Urothelium cell line (cell line): Measurements from ENCODE around the gene FSTL4.
"Not testable (repeated sequence)": the region's sequence is repeated elsewhere in the genome, so short reads cannot be mapped to it uniquely, and the experiment has no call there.

ENCODE experiments used
- DNase-seq: peaks from one replicate; pipeline ENCODE4 v3.0.0; 2011; ENCODE audit warnings: low spot score, mixed read lengths
- FAIRE-seq: peaks from 2 replicates; lab custom pipeline; 2011; peaks lifted over from hg19 to GRCh38; lab: Jason Lieb, UNC

Gene FSTL4

GRCh38 chr5:133220851-133221674 lies 391.3 kb downstream of the FSTL4 start:
- FAIRE-seq (peak; percentile 42), DNase-seq (no peak)

GRCh38 chr5:133219296-133219695 lies 393.0 kb downstream of the FSTL4 start:
- no peak for FAIRE-seq
- no peak for DNase-seq

- not testable (repeated sequence) for FAIRE-seq
These were observed 396.2 kb downstream of the FSTL4 start for GRCh38 chr5:133216138-133216537.

GRCh38 chr5:133214153-133214820 lies 398.1 kb downstream of the FSTL4 start:
- DNase-seq (no peak), FAIRE-seq (no peak)

More at GRCh38 chr5:133216138-133216537, 396.2 kb downstream of the FSTL4 start:
- not testable (repeated sequence) for DNase-seq

GRCh38 chr5:133205649-133206048 lies 406.7 kb downstream of the FSTL4 start:
- no peak for DNase-seq
- FAIRE-seq = no peak

- FAIRE-seq (no peak), DNase-seq (no peak)
These were observed 407.1 kb downstream of the FSTL4 start for GRCh38 chr5:133205204-133205603.

- DNase-seq (no peak), FAIRE-seq (peak; percentile 35)
These were observed 408.7 kb downstream of the FSTL4 start for GRCh38 chr5:133203317-133204305.

GRCh38 chr5:133202066-133202665 lies 410.2 kb downstream of the FSTL4 start:
- DNase-seq (no peak), FAIRE-seq (peak; percentile 42)

- DNase-seq (no peak), FAIRE-seq (no peak)
These were observed 411.0 kb downstream of the FSTL4 start for GRCh38 chr5:133201310-133201709.

- FAIRE-seq = no peak
- no peak for DNase-seq
These were observed 412.1 kb downstream of the FSTL4 start for GRCh38 chr5:133200256-133200655.

GRCh38 chr5:133199417-133200178 lies 412.7 kb downstream of the FSTL4 start:
- FAIRE-seq = peak; percentile 91
- no peak for DNase-seq

GRCh38 chr5:133198511-133198910 lies 413.8 kb downstream of the FSTL4 start:
- FAIRE-seq = peak; percentile 55

GRCh38 chr5:133196441-133197085 lies 415.8 kb downstream of the FSTL4 start:
- FAIRE-seq = peak; percentile 9

More at GRCh38 chr5:133198511-133198910, 413.8 kb downstream of the FSTL4 start:
- DNase-seq = no peak

GRCh38 chr5:133195250-133195649 lies 417.1 kb downstream of the FSTL4 start:
- DNase-seq (no peak), FAIRE-seq (peak; percentile 50)

More at GRCh38 chr5:133196441-133197085, 415.8 kb downstream of the FSTL4 start:
- DNase-seq = no peak

GRCh38 chr5:133193794-133194193 lies 418.5 kb downstream of the FSTL4 start:
- FAIRE-seq (no peak), DNase-seq (no peak)

GRCh38 chr5:133192716-133193115 lies 419.6 kb downstream of the FSTL4 start:
- DNase-seq = no peak
- FAIRE-seq = no peak

GRCh38 chr5:133189881-133190280 lies 422.5 kb downstream of the FSTL4 start:
- DNase-seq (no peak), FAIRE-seq (peak; percentile 13)

- FAIRE-seq (no peak), DNase-seq (no peak)
These were observed 432.9 kb downstream of the FSTL4 start for GRCh38 chr5:133179405-133179804.

- DNase-seq, FAIRE-seq: not testable (repeated sequence)
These were observed 441.5 kb downstream of the FSTL4 start for GRCh38 chr5:133170756-133171387.
